Heart right ventricle (tissue), 16 donors: ENCODE results near the gene FAM83F. TPM values are rescaled to one million over a fixed set of nuclear protein-coding genes. Genes with fewer than 3 reads are reported as not detected.

Source experiments
- ATAC-seq, 8 donors: fragments of 200-7000 bp; cut with Tn5 transposase; one replicate each; pipeline ENCODE4 v1.9.1; 2020; ENCODE audit warnings: mild to moderate bottlenecking in 8 of 8, moderate library complexity in 8 of 8, moderate number of reproducible peaks in 1 of 8
- DNase-seq, 2 donors: peaks; one replicate each; pipeline ENCODE4 v3.0.0-alpha.2; 2020
- H3K27ac ChIP-seq, 10 donors: fragments of 200-600 bp; sonication (generic) in 2 of 10; one replicate each; pipeline versions ENCODE4 v1.5.0 to v1.8.0; 2020 to 2022; ENCODE audit warnings: mild to moderate bottlenecking in 3 of 10
- H3K27me3 ChIP-seq, 7 donors: fragments of 200-600 bp; one replicate each; pipeline ENCODE4 v1.8.0; 2021 to 2022; ENCODE audit warnings: mild to moderate bottlenecking in 2 of 7
- H3K36me3 ChIP-seq, 9 donors: fragments of 200-600 bp; sonication (generic) in 1 of 9; one replicate each; pipeline versions ENCODE4 v1.5.0 to v1.8.0; 2020 to 2022; ENCODE audit warnings: mild to moderate bottlenecking in 2 of 9
- H3K4me1 ChIP-seq, 9 donors: fragments of 200-600 bp; sonication (generic) in 1 of 9; one replicate each; pipeline versions ENCODE4 v1.5.0 to v1.8.0; 2020 to 2022; ENCODE audit warnings: mild to moderate bottlenecking in 4 of 9
- H3K4me3 ChIP-seq, 10 donors: fragments of 200-600 bp; sonication (generic) in 2 of 10; one replicate each; pipeline versions ENCODE4 v1.5.0 to v1.8.0; 2020 to 2022; ENCODE audit warnings: mild to moderate bottlenecking in 7 of 10, moderate library complexity in 2 of 10
- H3K9me3 ChIP-seq, 11 donors: fragments of 200-600 bp in 10 of 11; sonication (generic) in 2 of 11; one replicate each; pipeline versions ENCODE4 v1.5.0 to v1.8.0; 2013 to 2022; ENCODE audit warnings: mild to moderate bottlenecking in 2 of 11, control low read depth in 1 of 11, moderate library complexity in 1 of 11
- WGBS, 2 donors: extraction: QIAGEN DNeasy Blood & Tissue Kit; methylation state at CpG; one replicate each; pipeline ENCODE4 v1.1.7; 2013; ENCODE audit warnings: inconsistent platforms in 1 of 2; 5-methylcytosine and 5-hydroxymethylcytosine counted together
- intact Hi-C, 10 donors: fragments of 100-400 bp; cut with DNase I; formaldehyde crosslinking; loops; one replicate each; pipeline versions ENCODE4 v1.11.1 to v1.14.2; 2022
- polyA plus RNA-seq, 2 donors: library from polyadenylated mRNA; stranded (reverse); fragments of 200-250 nt; gene quantifications; one replicate each; pipeline ENCODE4 v1.2.3, GENCODE V29; 2013
- total RNA-seq, 10 donors: library from RNA; stranded (reverse); fragmentation: NEBNext Ultra II Directional in 3 of 10; extraction: Animal tissue kit (Norgen Biotek cat#: 25700) in 3 of 10; gene quantifications; one replicate each; pipeline versions ENCODE4 v1.2.1 to v1.2.4, GENCODE V29; 2021 to 2023
- TF ChIP-seq, protein P1 (sequence below), 9 donors: fragments of 200-600 bp; sonication (generic) in 2 of 9; IDR thresholded peaks; one replicate each; pipeline versions ENCODE4 v1.5.0 to v1.8.0; 2021 to 2022; ENCODE audit warnings: antibody characterized with exemption in 9 of 9, mild to moderate bottlenecking in 5 of 9, moderate library complexity in 1 of 9
- donor health status: Arrhythmogenic right ventricular cardiomyopathy.
- donor health status: ischemic (EF 13 %, LVEDD 7.1; RV severe dilation, severe dysfunction).
- donor health status: healthy with polysubstance abuse.
- donor health status: DM: no; HTN: yes; CAD: no.
- donor health status: DM: no; HTN: no; CAD: no.
- donor health status: ischemic (EF 25% LVEDD 6.9; RV normal size, moderate dysfunction).
- donor health status: ischemic (EF 25% LVEDD 5.7; RV mildly dilated, moderate dysfunction).
- donor health status: healthy.
- donor health status: DM: yes; HTN: yes; CAD: no.
- donor health status: Ischemic cardiomyopathy.
- donor health status: ischemic (EF 35%, LVEDD 5.7; RV mildly dilated, moderate dysfunction).
- donor health status: nonischemic (EF 11% LVEDD 7.7; RV severe dilation, severe dysfunction).
- donor health status: DM: yes; HTN: yes; CAD: no.
- donor health status: PGD.
- donor health status: ischemic (EF 29% LVEDD 5.4; RV normal size, mild dysfunction).
- donor health status: nonischemic (EF 23%, LVEDD 6.1; RV moderate dilation, normal function).

The FAM83F gene
- total and polyA plus RNA-seq, 12 donors: 1.1 to 9.7 (median 2.3) TPM

- ATAC-seq (no peak), DNase-seq (no peak)
- no peaks in the 10 kb centered on the region for H3K4me1 ChIP-seq
- TF ChIP-seq, protein P1, sequence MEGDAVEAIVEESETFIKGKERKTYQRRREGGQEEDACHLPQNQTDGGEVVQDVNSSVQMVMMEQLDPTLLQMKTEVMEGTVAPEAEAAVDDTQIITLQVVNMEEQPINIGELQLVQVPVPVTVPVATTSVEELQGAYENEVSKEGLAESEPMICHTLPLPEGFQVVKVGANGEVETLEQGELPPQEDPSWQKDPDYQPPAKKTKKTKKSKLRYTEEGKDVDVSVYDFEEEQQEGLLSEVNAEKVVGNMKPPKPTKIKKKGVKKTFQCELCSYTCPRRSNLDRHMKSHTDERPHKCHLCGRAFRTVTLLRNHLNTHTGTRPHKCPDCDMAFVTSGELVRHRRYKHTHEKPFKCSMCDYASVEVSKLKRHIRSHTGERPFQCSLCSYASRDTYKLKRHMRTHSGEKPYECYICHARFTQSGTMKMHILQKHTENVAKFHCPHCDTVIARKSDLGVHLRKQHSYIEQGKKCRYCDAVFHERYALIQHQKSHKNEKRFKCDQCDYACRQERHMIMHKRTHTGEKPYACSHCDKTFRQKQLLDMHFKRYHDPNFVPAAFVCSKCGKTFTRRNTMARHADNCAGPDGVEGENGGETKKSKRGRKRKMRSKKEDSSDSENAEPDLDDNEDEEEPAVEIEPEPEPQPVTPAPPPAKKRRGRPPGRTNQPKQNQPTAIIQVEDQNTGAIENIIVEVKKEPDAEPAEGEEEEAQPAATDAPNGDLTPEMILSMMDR (IDR thresholded peaks at IDR 0.05): no peak
- intact Hi-C loops: no loop called here
- H3K36me3 ChIP-seq: no peaks in the 10 kb centered on the region
- no peak overlapping the region for H3K4me3 ChIP-seq
- WGBS, 2 donors: 62 to 75% methylated on average over 6 of the region's 6 CpGs
- no peaks in the 10 kb centered on the region for H3K9me3 ChIP-seq
- peaks cover 0 to 31% (median 19%) of the 10 kb centered on the region in 7 donors for H3K27me3 ChIP-seq
- no peak overlapping the region for H3K27ac ChIP-seq
Measured at GRCh38 chr22:39980596-39980995, 14.2 kb upstream of the FAM83F start.

DNA sequence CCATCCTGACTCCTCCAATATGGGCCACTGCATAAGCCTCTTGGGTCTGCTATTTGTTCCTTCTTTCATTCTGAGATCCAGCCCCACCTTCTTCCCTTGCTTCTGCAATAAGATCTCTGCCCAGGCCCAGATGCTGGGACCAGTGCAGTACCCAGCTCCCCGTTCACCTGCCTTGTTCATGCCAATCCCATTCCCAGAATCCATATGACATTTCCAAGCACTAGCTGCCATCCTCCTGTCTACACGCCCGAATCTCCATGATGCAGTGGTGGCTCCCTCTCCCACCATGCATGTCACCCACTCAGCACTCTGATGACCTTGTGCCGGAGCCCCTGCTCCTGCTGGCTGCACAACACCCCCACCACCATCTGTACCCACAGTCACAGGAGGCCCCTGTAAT, 11.4 kb upstream of the FAM83F start:
- no peaks in the 10 kb centered on the region for H3K4me1 ChIP-seq
- WGBS, 2 donors: 90% methylated on average over 4 of the region's 4 CpGs
- H3K27ac ChIP-seq: no peak overlapping the region
- no peaks in the 10 kb centered on the region for H3K9me3 ChIP-seq
- no peak overlapping the region for H3K4me3 ChIP-seq
- intact Hi-C loops: no loop called here
- TF ChIP-seq, protein P1 (IDR thresholded peaks at IDR 0.05): no peak
- H3K27me3 ChIP-seq: peaks cover 0 to 19% (median 0%) of the 10 kb centered on the region in 7 donors
- DNase-seq (no peak), ATAC-seq (no peak)
- H3K36me3 ChIP-seq: no peaks in the 10 kb centered on the region

DNA sequence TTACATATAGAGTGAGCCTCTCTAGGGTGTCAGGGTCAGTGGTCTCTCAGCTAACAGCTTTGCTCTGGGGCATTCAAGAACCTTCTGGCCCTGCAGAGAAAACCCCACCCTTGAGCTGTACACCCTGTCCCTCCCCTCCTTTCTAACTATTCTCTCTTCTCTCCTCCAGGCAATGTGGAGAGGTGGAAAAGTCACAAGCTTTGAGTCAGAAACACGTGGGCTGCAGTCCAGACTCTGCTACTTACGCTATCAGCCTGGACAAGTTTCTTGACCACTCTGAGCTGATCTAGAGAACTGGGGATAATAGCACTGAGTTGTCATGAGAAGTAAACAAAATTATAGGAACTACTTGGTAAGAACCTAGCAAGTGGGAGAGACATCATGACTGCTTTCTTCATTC, 10.7 kb upstream of the FAM83F start:
- ATAC-seq (peak in 1 of 8 donors; percentile 63), DNase-seq (no peak)
- WGBS, 2 donors: 36 to 54% methylated on average over 2 of the region's 2 CpGs
- Histone ChIP-seq H3K4me1 (peaks cover 0 to 1% (median 0%) of the 10 kb centered on the region in 9 donors), H3K36me3 (no peaks in the 10 kb centered on the region), H3K27me3 (peaks cover 0 to 14% (median 0%) of the 10 kb centered on the region in 7 donors), H3K9me3 (no peaks in the 10 kb centered on the region), H3K27ac (no peak overlapping the region), H3K4me3 (no peak overlapping the region)
- TF ChIP-seq, protein P1 (IDR thresholded peaks at IDR 0.05): no peak
- intact Hi-C loops: no loop called here

- ATAC-seq (no peak), DNase-seq (no peak)
- Histone ChIP-seq H3K9me3 (no peaks in the 10 kb centered on the region), H3K4me3 (no peak overlapping the region), H3K27me3 (peaks cover 0 to 11% (median 0%) of the 10 kb centered on the region in 7 donors), H3K4me1 (peaks cover 0 to 9% (median 0%) of the 10 kb centered on the region in 9 donors), H3K36me3 (no peaks in the 10 kb centered on the region), H3K27ac (no peak overlapping the region)
- WGBS, 2 donors: 81 to 85% methylated on average over 2 of the region's 2 CpGs
- TF ChIP-seq, protein P1 (IDR thresholded peaks at IDR 0.05): no peak
- intact Hi-C loops: no loop called here
Measured at GRCh38 chr22:39984746-39985145, 10.0 kb upstream of the FAM83F start.
